SK-N-SH (cell line): ENCODE results near the gene PIEZO2. TPM values are rescaled to one million over a fixed set of nuclear protein-coding genes. Genes with fewer than 3 reads are reported as not detected.

Source experiments
- CTCF ChIA-PET: fragments of 300-600, 350-600 bp; formaldehyde crosslinking; extraction: SDS; loops from one replicate; lab custom pipeline; 2021; lab: Yijun Ruan, JAX
- POLR2A ChIA-PET: fragments of 350-600 bp; sonication (Branson Sonifier 250); formaldehyde crosslinking; extraction: SDS; loops from one replicate; lab custom pipeline; 2020; ENCODE audit warnings: antibody characterized with exemption, inconsistent platforms; lab: Yijun Ruan, JAX
- DNase-seq: peaks from one replicate; pipeline ENCODE4 v3.0.0; 2012
- H2AFZ ChIP-seq: fragments of 200-600 bp; sonication (generic); 2 replicates; pipeline ENCODE4 v1.8.1; 2016; ENCODE audit warnings: antibody characterized with exemption, mild to moderate bottlenecking, low read depth
- H3F3A ChIP-seq: fragments of 200-600 bp; sonication (generic); replicated peaks from 2 replicates; pipeline ENCODE3; 2016; ENCODE audit warnings: antibody characterized with exemption, mild to moderate bottlenecking; ENCODE audit not compliant: insufficient read depth
- H3K27ac ChIP-seq, 2 experiments: fragments of 200-500 bp in 1 of 2; fragments of 200-600 bp in 1 of 2; sonication (Bioruptor generic) in 1 of 2; sonication (generic), shearing (Covaris generic) in 1 of 2; 2 replicates each; pipeline versions ENCODE4 v1.5.1 to v1.6.1; 2014 to 2016; ENCODE audit warnings: low read depth in 2 of 2, inconsistent platforms in 1 of 2, low read length in 1 of 2, mild to moderate bottlenecking in 1 of 2, mixed read lengths in 1 of 2
- H3K27me3 ChIP-seq: fragments of 200-600 bp; sonication (generic), shearing (Covaris generic); 2 replicates; pipeline ENCODE4 v1.6.1; 2016; ENCODE audit warnings: mixed run types; ENCODE audit not compliant: insufficient read depth
- H3K36me3 ChIP-seq, 2 experiments: fragments of 200-500 bp in 1 of 2; fragments of 200-600 bp in 1 of 2; sonication (Bioruptor generic) in 1 of 2; sonication (generic) in 1 of 2; replicated peaks in 1 of 2; 2 replicates each; pipeline versions ENCODE3 to v1.5.1; 2014 to 2016; ENCODE audit warnings: low read length in 1 of 2, mild to moderate bottlenecking in 1 of 2; ENCODE audit not compliant: insufficient read depth in 2 of 2, control insufficient read depth in 1 of 2
- H3K4me1 ChIP-seq, 2 experiments: fragments of 200-500 bp in 1 of 2; fragments of 200-600 bp in 1 of 2; sonication (Bioruptor generic) in 1 of 2; sonication (generic), shearing (Covaris generic) in 1 of 2; 2 replicates each; pipeline versions ENCODE4 v1.5.1 to v1.6.1; 2014 to 2016; ENCODE audit warnings: low read depth in 1 of 2, low read length in 1 of 2, mixed run types in 1 of 2; ENCODE audit not compliant: insufficient read depth in 2 of 2, control insufficient read depth in 1 of 2
- H3K4me2 ChIP-seq: fragments of 200-600 bp; sonication (generic), shearing (Covaris generic); 2 replicates; pipeline ENCODE4 v1.6.1; 2017; ENCODE audit warnings: mixed run types
- H3K4me3 ChIP-seq, 2 experiments: fragments of 200-500 bp in 1 of 2; fragments of 200-600 bp in 1 of 2; sonication (Bioruptor generic) in 1 of 2; sonication (generic), shearing (Covaris generic) in 1 of 2; 2 replicates each; pipeline versions ENCODE4 v1.5.1 to v1.8.1; 2014 to 2016; ENCODE audit warnings: low read depth in 2 of 2, inconsistent platforms in 1 of 2, low read length in 1 of 2, mild to moderate bottlenecking in 1 of 2, mixed read lengths in 1 of 2, moderate library complexity in 1 of 2
- H3K79me2 ChIP-seq: fragments of 200-600 bp; sonication (generic); 2 replicates; pipeline ENCODE4 v1.8.1; 2017; ENCODE audit warnings: mild to moderate bottlenecking; ENCODE audit not compliant: insufficient read depth
- H3K9ac ChIP-seq: fragments of 200-600 bp; sonication (generic); 2 replicates; pipeline ENCODE4 v1.6.1; 2017; ENCODE audit warnings: mixed run types
- H3K9me2 ChIP-seq: fragments of 200-600 bp; sonication (generic); 2 replicates; pipeline ENCODE4 v1.6.1; 2017; ENCODE audit warnings: mixed run types
- H3K9me3 ChIP-seq: fragments of 200-600 bp; sonication (generic); 2 replicates; pipeline ENCODE4 v1.6.1; 2017; ENCODE audit warnings: mixed run types, mild to moderate bottlenecking, moderate library complexity
- H4K20me1 ChIP-seq: fragments of 200-600 bp; sonication (generic); 2 replicates; pipeline ENCODE4 v1.6.1; 2017; ENCODE audit warnings: mild to moderate bottlenecking, mixed run types; ENCODE audit not compliant: insufficient read depth
- CHD2 ChIP-seq: fragments of 150-350 bp; IDR thresholded peaks from 2 replicates; pipeline ENCODE4 v1.6.1; 2018; ENCODE audit warnings: low read length; ENCODE audit not compliant: partially characterized antibody
- CTCF ChIP-seq: fragments of 200-600 bp; sonication (generic); IDR thresholded peaks from 2 replicates; pipeline ENCODE4 v1.6.1; 2017; ENCODE audit warnings: antibody characterized with exemption, mild to moderate bottlenecking, moderate library complexity
- FOXJ3 ChIP-seq: sonication (generic); formaldehyde crosslinking; IDR thresholded peaks from 2 replicates; pipeline ENCODE4 v1.5.1; 2020; ENCODE audit warnings: mild to moderate bottlenecking, missing genetic modification reagents
- MAX ChIP-seq: IDR thresholded peaks from 2 replicates; pipeline ENCODE4 v1.4.0; 2012; ENCODE audit warnings: low read depth
- MXI1 ChIP-seq: IDR thresholded peaks from 2 replicates; pipeline ENCODE4 v1.6.1; 2012; ENCODE audit warnings: mild to moderate bottlenecking, low read depth, low read length, improper control_type of control experiment
- NFIC ChIP-seq: IDR thresholded peaks from 2 replicates; pipeline ENCODE4 v1.4.0; 2012; ENCODE audit warnings: borderline replicate concordance
- NRF1 ChIP-seq: IDR thresholded peaks from 2 replicates; pipeline ENCODE4 v1.6.1; 2012; ENCODE audit warnings: low read depth, mild to moderate bottlenecking, low read length
- PBX3 ChIP-seq: IDR thresholded peaks from 2 replicates; pipeline ENCODE4; 2012
- RCOR1 ChIP-seq: fragments of 150-350 bp; IDR thresholded peaks from 2 replicates; pipeline ENCODE4 v1.6.1; 2017; ENCODE audit warnings: antibody characterized with exemption, low read length
- RFX5 ChIP-seq: IDR thresholded peaks from 2 replicates; pipeline ENCODE4 v1.6.1; 2012; ENCODE audit warnings: mild to moderate bottlenecking, improper control_type of control experiment, low read length
- RXRA ChIP-seq: IDR thresholded peaks from 2 replicates; pipeline ENCODE4 v1.4.0; 2012; ENCODE audit warnings: low read depth, mild to moderate bottlenecking, borderline replicate concordance
- TAF1 ChIP-seq: IDR thresholded peaks from 2 replicates; pipeline ENCODE4 v1.6.1; 2012; ENCODE audit warnings: low read depth, mild to moderate bottlenecking, low read length, moderate library complexity, borderline replicate concordance
- TEAD4 ChIP-seq: IDR thresholded peaks from 2 replicates; pipeline ENCODE4 v1.4.0; 2012; ENCODE audit warnings: mild to moderate bottlenecking, borderline replicate concordance; ENCODE audit not compliant: insufficient read depth
- YY1 ChIP-seq: IDR thresholded peaks from 2 replicates; pipeline ENCODE4 v1.4.0; 2012; ENCODE audit warnings: low read depth, mild to moderate bottlenecking
- ZBTB33 ChIP-seq: IDR thresholded peaks from 2 replicates; pipeline ENCODE4 v1.4.0; 2012; ENCODE audit warnings: low read depth, borderline replicate concordance
- WGBS: methylation state at CpG from one replicate; pipeline ENCODE4 v1.1.6; 2017; ENCODE audit warnings: low lambda C conversion rate; 5-methylcytosine and 5-hydroxymethylcytosine counted together
- polyA plus RNA-seq, 3 experiments: library from polyadenylated mRNA; depleted of rRNA; stranded (reverse); fragments of >200 nt; gene quantifications; 2 replicates each; pipeline ENCODE4 v1.2.3, GENCODE V29; 2012
- TF ChIP-seq, protein P1 (sequence below): fragments of 150-350 bp; IDR thresholded peaks from 2 replicates; pipeline ENCODE4 v1.6.1; 2017; ENCODE audit warnings: antibody characterized with exemption, low read length, low read depth, borderline replicate concordance

Gene PIEZO2
- polyA plus RNA-seq, 1 of the 3 experiments (the other 2 are of a cell fraction), result not detected

- POLR2A ChIA-PET, result no interaction called here
- Histone ChIP-seq H3K36me3 (no peaks in the 10 kb centered on the region), H3K4me2 (no peak overlapping the region), H3K9ac (no peak overlapping the region), H3K4me3 (no peak overlapping the region), H3K79me2 (no peaks in the 10 kb centered on the region), H4K20me1 (no peaks in the 10 kb centered on the region), H2AFZ (no peak overlapping the region), H3K9me3 (no peaks in the 10 kb centered on the region), H3K9me2 (no peaks in the 10 kb centered on the region), H3K4me1 (no peaks in the 10 kb centered on the region), H3F3A (no peaks in the 10 kb centered on the region), H3K27ac (no peak overlapping the region), H3K27me3 (peaks cover 7% of the 10 kb centered on the region; the same call in 1 of the 2 replicates)
- 0% methylated on average over 1 of the region's 1 CpG for whole genome bisulfite sequencing
- TF ChIP-seq ZBTB33 (no peak), CHD2 (no peak), YY1 (no peak), PBX3 (no peak)
- CTCF ChIA-PET, result interaction anchor here (1.7 kb wide), 1 partner anchor 9 kb away, joined by 5 read pairs; no protein-coding TSS in a partner anchor
- no peak for DNase-seq
Measured at GRCh38 chr18:10842861-10843260, 306.5 kb downstream of the PIEZO2 start.

DNA sequence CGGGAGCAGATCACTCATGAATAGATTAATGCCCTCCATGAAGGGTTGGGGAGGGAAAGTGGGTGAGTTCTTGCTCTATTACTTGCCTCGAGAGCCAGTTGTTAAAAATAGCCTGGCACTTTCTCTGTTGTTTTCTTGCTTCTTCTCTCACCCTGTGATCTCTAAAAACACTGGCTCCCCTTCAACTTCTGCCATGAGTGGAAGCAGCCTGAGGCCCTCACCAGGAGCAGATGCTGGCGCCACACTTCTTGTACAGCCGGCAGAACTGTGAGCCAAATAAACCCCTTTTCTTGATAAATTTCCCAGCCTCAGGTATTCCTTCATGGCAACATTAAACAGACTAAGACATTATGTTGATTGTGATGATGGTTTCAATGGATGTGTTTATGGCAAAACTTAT lies 307.0 kb downstream of the PIEZO2 start:
- Histone ChIP-seq H2AFZ (no peak overlapping the region), H3K27ac (no peak overlapping the region), H3F3A (no peaks in the 10 kb centered on the region), H3K4me3 (no peak overlapping the region), H3K9me3 (no peaks in the 10 kb centered on the region), H3K9me2 (no peaks in the 10 kb centered on the region), H3K79me2 (no peaks in the 10 kb centered on the region), H3K4me1 (no peaks in the 10 kb centered on the region), H4K20me1 (no peaks in the 10 kb centered on the region), H3K9ac (no peak overlapping the region), H3K27me3 (peaks cover 5% of the 10 kb centered on the region; the same call in 1 of the 2 replicates), H3K36me3 (no peaks in the 10 kb centered on the region), H3K4me2 (no peak overlapping the region)
- ChIA-PET POLR2A (no interaction called here), CTCF (interaction anchor here (1.7 kb wide), 1 partner anchor 9 kb away, joined by 5 read pairs; no protein-coding TSS in a partner anchor)
- no peak for DNase-seq
- 3% methylated on average over 4 of the region's 4 CpGs for WGBS
- TF ChIP-seq PBX3, result no peak
- no peak for TF ChIP-seq TAF1
- TF ChIP-seq MAX, result no peak
- no peak for TF ChIP-seq FOXJ3 (CRISPR knock-in tag)
- TF ChIP-seq CTCF, result no peak
- no peak for TF ChIP-seq NRF1
- TF ChIP-seq ZBTB33, result no peak
- TF ChIP-seq MXI1, result no peak
- TF ChIP-seq NFIC, result no peak
- no peak for TF ChIP-seq TEAD4
- no peak for TF ChIP-seq RCOR1
- TF ChIP-seq RXRA, result no peak
- TF ChIP-seq, protein P1, sequence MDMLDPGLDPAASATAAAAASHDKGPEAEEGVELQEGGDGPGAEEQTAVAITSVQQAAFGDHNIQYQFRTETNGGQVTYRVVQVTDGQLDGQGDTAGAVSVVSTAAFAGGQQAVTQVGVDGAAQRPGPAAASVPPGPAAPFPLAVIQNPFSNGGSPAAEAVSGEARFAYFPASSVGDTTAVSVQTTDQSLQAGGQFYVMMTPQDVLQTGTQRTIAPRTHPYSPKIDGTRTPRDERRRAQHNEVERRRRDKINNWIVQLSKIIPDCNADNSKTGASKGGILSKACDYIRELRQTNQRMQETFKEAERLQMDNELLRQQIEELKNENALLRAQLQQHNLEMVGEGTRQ, result no peak
- no peak for TF ChIP-seq RFX5
